HepG2 (cell line): Measurements from ENCODE around the gene JMJD1C. TPM values are rescaled to one million over a fixed set of nuclear protein-coding genes. Genes with fewer than 3 reads are reported as not detected.

ENCODE experiments used
- GPBP1L1 ChIP-seq: sonication (generic); formaldehyde crosslinking; IDR thresholded peaks from 2 replicates; pipeline ENCODE4 v1.5.0; 2020; ENCODE audit warnings: mild to moderate bottlenecking, missing genetic modification reagents
- HHEX ChIP-seq: IDR thresholded peaks from 2 replicates; pipeline ENCODE4 v1.6.1; 2016; ENCODE audit warnings: control low read depth
- MBNL3 ChIP-seq: fragments of 250-450 bp; sonication (Bioruptor Pico); conservative IDR thresholded peaks from 2 replicates; pipeline ENCODE4 v1.8.0; 2022; ENCODE audit warnings: mild to moderate bottlenecking, inconsistent platforms
- MIER2 ChIP-seq: IDR thresholded peaks from 2 replicates; pipeline ENCODE4 v1.6.1; 2016; ENCODE audit warnings: missing biosample characterization, missing genetic modification reagents
- MTF1 ChIP-seq: sonication (generic); formaldehyde crosslinking; IDR thresholded peaks from 2 replicates; pipeline ENCODE4 v1.5.0; 2020; ENCODE audit warnings: missing genetic modification reagents
- NFYC ChIP-seq: IDR thresholded peaks from 2 replicates; pipeline ENCODE4 v1.6.1; 2016; ENCODE audit warnings: missing genetic modification reagents, missing compliant biosample characterization
- POGK ChIP-seq: sonication (generic); formaldehyde crosslinking; conservative IDR thresholded peaks from 2 replicates; pipeline ENCODE4 v1.8.0; 2022; ENCODE audit warnings: mild to moderate bottlenecking, moderate library complexity, missing genetic modification reagents
- RBM22 ChIP-seq: fragments of 200-400 bp; formaldehyde crosslinking; optimal IDR thresholded peaks from 2 replicates; pipeline ENCODE3; 2017; ENCODE audit warnings: mild to moderate bottlenecking, low read length, moderate library complexity
- RORA ChIP-seq: sonication (generic); formaldehyde crosslinking; IDR thresholded peaks from 2 replicates; pipeline ENCODE4 v1.5.0; 2020; ENCODE audit warnings: mild to moderate bottlenecking, missing genetic modification reagents, moderate library complexity
- STAG1 ChIP-seq: sonication (generic); formaldehyde crosslinking; IDR thresholded peaks from 2 replicates; pipeline ENCODE4 v1.4.0; 2020; ENCODE audit warnings: missing genetic modification reagents
- XRCC5 ChIP-seq: fragments of 200-400 bp; formaldehyde crosslinking; optimal IDR thresholded peaks from 2 replicates; pipeline ENCODE3; 2017; ENCODE audit warnings: mild to moderate bottlenecking, low read length
- ZFYVE20 ChIP-seq: sonication (generic); formaldehyde crosslinking; IDR thresholded peaks from 2 replicates; pipeline ENCODE4 v1.8.0; 2023; ENCODE audit warnings: low read depth, mild to moderate bottlenecking, moderate library complexity, missing genetic modification reagents, borderline replicate concordance
- ZNF124 ChIP-seq: sonication (generic); formaldehyde crosslinking; IDR thresholded peaks from 2 replicates; pipeline ENCODE4 v1.4.0; 2020; ENCODE audit warnings: missing genetic modification reagents
- ZNF138 ChIP-seq: sonication (generic); formaldehyde crosslinking; IDR thresholded peaks from 2 replicates; pipeline ENCODE4 v1.5.0; 2020; ENCODE audit warnings: mild to moderate bottlenecking, low read depth, missing genetic modification reagents
- ZNF143 ChIP-seq: sonication (generic); formaldehyde crosslinking; IDR thresholded peaks from 2 replicates; pipeline ENCODE4 v1.4.0; 2020; ENCODE audit warnings: missing genetic modification reagents
- ZNF234 ChIP-seq: sonication (generic); formaldehyde crosslinking; conservative IDR thresholded peaks from 2 replicates; pipeline ENCODE4 v1.5.1; 2020; ENCODE audit warnings: mild to moderate bottlenecking, missing genetic modification reagents
- ZNF281 ChIP-seq: sonication (generic); formaldehyde crosslinking; IDR thresholded peaks from 2 replicates; pipeline ENCODE4 v1.4.0; 2020; ENCODE audit warnings: missing genetic modification reagents, borderline replicate concordance
- ZNF451 ChIP-seq: sonication (generic); formaldehyde crosslinking; IDR thresholded peaks from 2 replicates; pipeline ENCODE4 v1.5.0; 2020; ENCODE audit warnings: mild to moderate bottlenecking, missing genetic modification reagents
- ZNF460 ChIP-seq: sonication (generic); formaldehyde crosslinking; IDR thresholded peaks from 2 replicates; pipeline ENCODE4 v1.5.1; 2020; ENCODE audit warnings: missing genetic modification reagents, mild to moderate bottlenecking, borderline replicate concordance
- ZNF672 ChIP-seq: sonication (generic); formaldehyde crosslinking; IDR thresholded peaks from 2 replicates; pipeline ENCODE4 v1.8.1; 2022; ENCODE audit warnings: missing genetic modification reagents
- ZNF703 ChIP-seq: sonication (generic); formaldehyde crosslinking; IDR thresholded peaks from 2 replicates; pipeline ENCODE4 v1.5.1; 2020; ENCODE audit warnings: missing genetic modification reagents, mild to moderate bottlenecking, moderate library complexity, borderline replicate concordance
- ZSCAN5A ChIP-seq: sonication (generic); formaldehyde crosslinking; IDR thresholded peaks from 2 replicates; pipeline ENCODE4 v1.8.0; 2022; ENCODE audit warnings: mild to moderate bottlenecking, missing genetic modification reagents, borderline replicate concordance
- polyA plus RNA-seq, 8 experiments: library from polyadenylated mRNA; depleted of rRNA in 3 of 8; stranded (reverse) in 7 of 8; unstranded in 1 of 8; fragments of >200 nt; fragmentation: Illumina TruSeq in 4 of 8; extraction: Trizol in 4 of 8; gene quantifications; 2 replicates each; pipeline versions ENCODE4 v1.2.1 to v1.2.3, GENCODE V29; 2011 to 2016; ENCODE audit warnings: low read depth in 4 of 8, missing spikeins in 1 of 8, mixed read lengths in 1 of 8; ENCODE audit not compliant: insufficient read depth in 1 of 8
- total RNA-seq, 5 experiments: library from RNA; depleted of rRNA; stranded (reverse); fragments of >200 nt; fragmentation: Illumina TruSeq; extraction: Trizol; gene quantifications; 2 replicates each; pipeline ENCODE4 v1.2.3, GENCODE V29; 2016; ENCODE audit warnings: low read depth in 1 of 5

The JMJD1C gene
- total and polyA plus RNA-seq, 2 of the 13 experiments (the other 11 are each of a cell fraction or from before 2014, with no cell fraction given), result 42.3 to 42.7 TPM

- TF ChIP-seq MTF1 (CRISPR knock-in tag) (0 out of 2 replicates have a peak, but pooled peaks have one; percentile 39), ZNF672 (peak; percentile 47; the same call in 1 of the 2 replicates), ZNF451 (peak; percentile 77), ZNF460 (CRISPR knock-in tag) (no peak), XRCC5 (peak; percentile 90), RORA (no peak), NFYC (no peak), ZNF138 (CRISPR knock-in tag) (no peak; the same call in 1 of the 2 replicates), HHEX (CRISPR knock-in tag) (no peak), ZFYVE20 (CRISPR knock-in tag) (no peak), ZNF281 (no peak), ZNF124 (no peak), ZNF143 (CRISPR knock-in tag) (no peak), POGK (CRISPR knock-in tag) (peak; percentile 59), ZNF703 (no peak), RBM22 (peak; percentile 57), STAG1 (peak; percentile 32), MIER2 (CRISPR knock-in tag) (no peak), GPBP1L1 (no peak), ZNF234 (CRISPR knock-in tag) (0 out of 2 replicates have a peak, but pooled peaks have one; percentile 2), MBNL3 (CRISPR knock-in tag) (no peak), ZSCAN5A (CRISPR knock-in tag) (peak; percentile 38; the same call in 1 of the 2 replicates)
Observed at GRCh38 chr10:63465293-63466143, at the start of gene JMJD1C (continued).
